HT1080 (cell line): Measurements from ENCODE around the gene RBM15. TPM values are rescaled to one million over a fixed set of nuclear protein-coding genes. Genes with fewer than 3 reads are reported as not detected.

Experiments used
- total RNA-seq: library from RNA; depleted of rRNA; stranded (reverse); fragments of >200 nt; shearing (Covaris generic); gene quantifications from 2 replicates; pipeline ENCODE4 v1.2.3, GENCODE V29; 2014; rRNA removed

The RBM15 gene
- total RNA-seq, 1 experiment from 2014 or later = 33.6 TPM

Other genes starting within 250 kb of the RBM15 start
- not detected in 2 replicates for gene UBL4B, start 226.9 kb upstream of the RBM15 start, total RNA-seq
- not detected in 2 replicates for gene SLC6A17, start 188.9 kb upstream of the RBM15 start, total RNA-seq
- gene KCNC4, start 129.1 kb upstream of the RBM15 start, total RNA-seq = 1.6 and 2.2 TPM in 2 replicates
- gene SLC16A4, start 51.6 kb downstream of the RBM15 start, total RNA-seq = 0.60 and 0.61 TPM in 2 replicates
- gene LAMTOR5, start 68.3 kb downstream of the RBM15 start, total RNA-seq = 166 and 210 TPM in 2 replicates
- not detected in 2 replicates for gene PROK1, start 111.8 kb downstream of the RBM15 start, total RNA-seq
- gene KCNA10, start 179.8 kb downstream of the RBM15 start, total RNA-seq = not detected in 2 replicates